ENCODE measurements around the gene KSR2.

KSR2 gene

GRCh38 chr12:117998719-117999118 lies 29.9 kb upstream of the KSR2 start:
- Histone ChIP-seq H3K4me3 (ENCODE audit: low read length) (no peak overlapping the region), H3K9me3 (ENCODE audit: control insufficient read depth, insufficient read depth, low read length) (no peaks in the 10 kb centered on the region), H3K4me1 (ENCODE audit: control insufficient read depth, insufficient read depth, low read length) (no peaks in the 10 kb centered on the region), H3K27me3 (ENCODE audit: control insufficient read depth, insufficient read depth, low read length) (no peaks in the 10 kb centered on the region), H3K36me3 (ENCODE audit: control insufficient read depth, insufficient read depth, low read length) (no peaks in the 10 kb centered on the region), H3K27ac (ENCODE audit: low read length) (no peak overlapping the region)
- no CpG with 5 or more reads among the region's 2 CpGs for WGBS (ENCODE audit: insufficient coverage, insufficient read length)
- no peak for DNase-seq (ENCODE audit: low read depth, low spot score)

GRCh38 chr12:117994551-117995438 lies 26.0 kb upstream of the KSR2 start:
- no peak overlapping the region for H3K27ac ChIP-seq (ENCODE audit: low read length)
- H3K27me3 ChIP-seq (ENCODE audit: control insufficient read depth, insufficient read depth, low read length), result no peaks in the 10 kb centered on the region
- H3K9me3 ChIP-seq (ENCODE audit: control insufficient read depth, insufficient read depth, low read length), result no peaks in the 10 kb centered on the region
- no peak for DNase-seq (ENCODE audit: low read depth, low spot score)
- H3K36me3 ChIP-seq (ENCODE audit: control insufficient read depth, insufficient read depth, low read length), result no peaks in the 10 kb centered on the region
- no peak overlapping the region for H3K4me3 ChIP-seq (ENCODE audit: low read length)
- no peaks in the 10 kb centered on the region for H3K4me1 ChIP-seq (ENCODE audit: control insufficient read depth, insufficient read depth, low read length)
- no CpG with 5 or more reads among the region's 3 CpGs for WGBS (ENCODE audit: insufficient coverage, insufficient read length)

- no peak overlapping the region for H3K4me3 ChIP-seq (ENCODE audit: low read length)
- WGBS (ENCODE audit: insufficient coverage, insufficient read length), result no CpG with 5 or more reads among the region's 4 CpGs
- no peaks in the 10 kb centered on the region for H3K36me3 ChIP-seq (ENCODE audit: control insufficient read depth, insufficient read depth, low read length)
- no peak for DNase-seq (ENCODE audit: low read depth, low spot score)
- no peak overlapping the region for H3K27ac ChIP-seq (ENCODE audit: low read length)
- no peaks in the 10 kb centered on the region for H3K4me1 ChIP-seq (ENCODE audit: control insufficient read depth, insufficient read depth, low read length)
- H3K9me3 ChIP-seq (ENCODE audit: control insufficient read depth, insufficient read depth, low read length), result no peaks in the 10 kb centered on the region
- no peaks in the 10 kb centered on the region for H3K27me3 ChIP-seq (ENCODE audit: control insufficient read depth, insufficient read depth, low read length)
These were observed 18.1 kb upstream of the KSR2 start for GRCh38 chr12:117986705-117987469.

- WGBS (ENCODE audit: insufficient coverage, insufficient read length), result no CpG with 5 or more reads among the region's 2 CpGs
- H3K9me3 ChIP-seq (ENCODE audit: control insufficient read depth, insufficient read depth, low read length), result no peaks in the 10 kb centered on the region
- H3K27me3 ChIP-seq (ENCODE audit: control insufficient read depth, insufficient read depth, low read length), result no peaks in the 10 kb centered on the region
- no peak overlapping the region for H3K27ac ChIP-seq (ENCODE audit: low read length)
- no peak for DNase-seq (ENCODE audit: low read depth, low spot score)
- H3K36me3 ChIP-seq (ENCODE audit: control insufficient read depth, insufficient read depth, low read length), result no peaks in the 10 kb centered on the region
- H3K4me3 ChIP-seq (ENCODE audit: low read length), result no peak overlapping the region
- H3K4me1 ChIP-seq (ENCODE audit: control insufficient read depth, insufficient read depth, low read length), result no peaks in the 10 kb centered on the region
These were observed 16.4 kb upstream of the KSR2 start for GRCh38 chr12:117985182-117985581.

GRCh38 chr12:117981267-117981666 lies 12.5 kb upstream of the KSR2 start:
- Histone ChIP-seq H3K27me3 (ENCODE audit: control insufficient read depth, insufficient read depth, low read length) (no peaks in the 10 kb centered on the region), H3K36me3 (ENCODE audit: control insufficient read depth, insufficient read depth, low read length) (no peaks in the 10 kb centered on the region), H3K4me3 (ENCODE audit: low read length) (no peak overlapping the region), H3K4me1 (ENCODE audit: control insufficient read depth, insufficient read depth, low read length) (no peaks in the 10 kb centered on the region), H3K27ac (ENCODE audit: low read length) (no peak overlapping the region), H3K9me3 (ENCODE audit: control insufficient read depth, insufficient read depth, low read length) (no peaks in the 10 kb centered on the region)
- DNase-seq (ENCODE audit: low read depth, low spot score), result no peak
- no CpG with 5 or more reads among the region's 5 CpGs for WGBS (ENCODE audit: insufficient coverage, insufficient read length)

GRCh38 chr12:117980616-117981015 lies 11.8 kb upstream of the KSR2 start:
- Histone ChIP-seq H3K4me3 (ENCODE audit: low read length) (no peak overlapping the region), H3K9me3 (ENCODE audit: control insufficient read depth, insufficient read depth, low read length) (no peaks in the 10 kb centered on the region), H3K36me3 (ENCODE audit: control insufficient read depth, insufficient read depth, low read length) (no peaks in the 10 kb centered on the region), H3K27me3 (ENCODE audit: control insufficient read depth, insufficient read depth, low read length) (no peaks in the 10 kb centered on the region), H3K4me1 (ENCODE audit: control insufficient read depth, insufficient read depth, low read length) (no peaks in the 10 kb centered on the region), H3K27ac (ENCODE audit: low read length) (no peak overlapping the region)
- WGBS (ENCODE audit: insufficient coverage, insufficient read length), result no CpG with 5 or more reads among the region's 4 CpGs
- DNase-seq (ENCODE audit: low read depth, low spot score), result no peak

- no peak overlapping the region for H3K27ac ChIP-seq (ENCODE audit: low read length)
- DNase-seq (ENCODE audit: low read depth, low spot score), result no peak
- H3K27me3 ChIP-seq (ENCODE audit: control insufficient read depth, insufficient read depth, low read length), result no peaks in the 10 kb centered on the region
- WGBS (ENCODE audit: insufficient coverage, insufficient read length), result no CpG with 5 or more reads among the region's 1 CpG
- H3K9me3 ChIP-seq (ENCODE audit: control insufficient read depth, insufficient read depth, low read length), result no peaks in the 10 kb centered on the region
- H3K4me1 ChIP-seq (ENCODE audit: control insufficient read depth, insufficient read depth, low read length), result no peaks in the 10 kb centered on the region
- H3K36me3 ChIP-seq (ENCODE audit: control insufficient read depth, insufficient read depth, low read length), result no peaks in the 10 kb centered on the region
- H3K4me3 ChIP-seq (ENCODE audit: low read length), result no peak overlapping the region
These were observed 8.6 kb upstream of the KSR2 start for GRCh38 chr12:117977373-117977772.

- no peaks in the 10 kb centered on the region for H3K4me1 ChIP-seq (ENCODE audit: control insufficient read depth, insufficient read depth, low read length)
- H3K4me3 ChIP-seq (ENCODE audit: low read length), result no peak overlapping the region
- H3K9me3 ChIP-seq (ENCODE audit: control insufficient read depth, insufficient read depth, low read length), result no peaks in the 10 kb centered on the region
- DNase-seq (ENCODE audit: low read depth, low spot score), result no peak
- H3K27me3 ChIP-seq (ENCODE audit: control insufficient read depth, insufficient read depth, low read length), result no peaks in the 10 kb centered on the region
- H3K36me3 ChIP-seq (ENCODE audit: control insufficient read depth, insufficient read depth, low read length), result no peaks in the 10 kb centered on the region
- WGBS (ENCODE audit: insufficient coverage, insufficient read length), result no CpG with 5 or more reads among the region's 3 CpGs
- no peak overlapping the region for H3K27ac ChIP-seq (ENCODE audit: low read length)
These were observed 6.2 kb upstream of the KSR2 start for GRCh38 chr12:117975006-117975405.

GRCh38 chr12:117972301-117972700 lies 3.5 kb upstream of the KSR2 start:
- no peaks in the 10 kb centered on the region for H3K27me3 ChIP-seq (ENCODE audit: control insufficient read depth, insufficient read depth, low read length)
- H3K4me1 ChIP-seq (ENCODE audit: control insufficient read depth, insufficient read depth, low read length), result no peaks in the 10 kb centered on the region
- H3K27ac ChIP-seq (ENCODE audit: low read length), result no peak overlapping the region
- DNase-seq (ENCODE audit: low read depth, low spot score), result no peak
- WGBS (ENCODE audit: insufficient coverage, insufficient read length), result no CpG with 5 or more reads among the region's 2 CpGs
- H3K36me3 ChIP-seq (ENCODE audit: control insufficient read depth, insufficient read depth, low read length), result no peaks in the 10 kb centered on the region
- H3K9me3 ChIP-seq (ENCODE audit: control insufficient read depth, insufficient read depth, low read length), result no peaks in the 10 kb centered on the region
- no peak overlapping the region for H3K4me3 ChIP-seq (ENCODE audit: low read length)

GRCh38 chr12:117970334-117970733 lies 1.5 kb upstream of the KSR2 start:
- no peak for DNase-seq (ENCODE audit: low read depth, low spot score)
- Histone ChIP-seq H3K36me3 (ENCODE audit: control insufficient read depth, insufficient read depth, low read length) (no peaks in the 10 kb centered on the region), H3K4me1 (ENCODE audit: control insufficient read depth, insufficient read depth, low read length) (no peaks in the 10 kb centered on the region; the same call in 1 of the 2 replicates), H3K9me3 (ENCODE audit: control insufficient read depth, insufficient read depth, low read length) (no peaks in the 10 kb centered on the region), H3K27me3 (ENCODE audit: control insufficient read depth, insufficient read depth, low read length) (no peaks in the 10 kb centered on the region), H3K27ac (ENCODE audit: low read length) (no peak overlapping the region), H3K4me3 (ENCODE audit: low read length) (no peak overlapping the region)
- no CpG with 5 or more reads among the region's 4 CpGs for WGBS (ENCODE audit: insufficient coverage, insufficient read length)

Data from iPS DF 6.9 (cell line).